ENCODE results near the gene LIPC. TPM values are rescaled to one million over a fixed set of nuclear protein-coding genes. Genes with fewer than 3 reads are reported as not detected.

The LIPC gene
- total and polyA plus RNA-seq, 9 of the 15 experiments (the other 6 are each of a cell fraction or from before 2014, with no cell fraction given) = 0.07 to 0.41 (median 0.11) TPM; not detected in 2

DNA sequence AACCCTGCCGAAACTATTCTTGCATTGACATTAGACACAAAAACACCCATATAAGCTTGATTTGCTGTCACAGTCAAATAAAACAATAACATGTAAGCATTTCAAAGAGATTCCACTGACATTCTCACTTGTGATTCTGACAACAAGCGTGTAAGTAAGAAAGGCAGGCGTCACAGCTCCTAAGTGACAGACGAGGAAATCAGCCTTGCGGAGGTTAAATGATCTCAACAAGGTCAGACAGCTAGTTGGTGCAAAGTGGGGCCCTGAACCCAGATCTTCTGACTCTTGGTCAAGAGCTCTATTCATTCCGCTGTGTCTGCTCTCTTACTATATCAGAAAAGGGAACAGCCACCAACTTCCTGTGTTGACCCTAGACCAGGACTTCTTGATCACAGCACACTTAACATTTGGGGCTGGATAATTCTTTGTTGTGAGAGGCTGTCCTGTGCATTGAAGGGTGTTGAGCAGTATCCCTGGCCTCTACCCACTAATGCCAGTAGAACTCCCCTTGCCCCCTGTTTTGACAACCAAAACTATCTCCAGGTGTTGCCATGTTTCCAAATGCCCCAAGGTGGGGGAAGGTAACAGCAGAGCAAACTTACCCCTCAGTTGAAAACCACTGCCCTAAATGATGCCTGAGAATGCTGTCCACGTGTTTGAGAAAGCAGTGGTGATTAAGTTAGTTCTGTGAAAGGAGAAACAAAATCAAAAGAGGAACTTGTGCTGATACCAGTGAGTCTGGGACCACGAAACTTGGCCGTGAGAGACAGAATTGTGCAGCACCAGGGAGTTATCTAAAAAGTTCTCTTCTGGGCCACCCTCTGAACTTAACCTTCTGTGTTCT is 86.1 kb downstream of the LIPC start (continued):
- TF ChIP-seq, protein P1, sequence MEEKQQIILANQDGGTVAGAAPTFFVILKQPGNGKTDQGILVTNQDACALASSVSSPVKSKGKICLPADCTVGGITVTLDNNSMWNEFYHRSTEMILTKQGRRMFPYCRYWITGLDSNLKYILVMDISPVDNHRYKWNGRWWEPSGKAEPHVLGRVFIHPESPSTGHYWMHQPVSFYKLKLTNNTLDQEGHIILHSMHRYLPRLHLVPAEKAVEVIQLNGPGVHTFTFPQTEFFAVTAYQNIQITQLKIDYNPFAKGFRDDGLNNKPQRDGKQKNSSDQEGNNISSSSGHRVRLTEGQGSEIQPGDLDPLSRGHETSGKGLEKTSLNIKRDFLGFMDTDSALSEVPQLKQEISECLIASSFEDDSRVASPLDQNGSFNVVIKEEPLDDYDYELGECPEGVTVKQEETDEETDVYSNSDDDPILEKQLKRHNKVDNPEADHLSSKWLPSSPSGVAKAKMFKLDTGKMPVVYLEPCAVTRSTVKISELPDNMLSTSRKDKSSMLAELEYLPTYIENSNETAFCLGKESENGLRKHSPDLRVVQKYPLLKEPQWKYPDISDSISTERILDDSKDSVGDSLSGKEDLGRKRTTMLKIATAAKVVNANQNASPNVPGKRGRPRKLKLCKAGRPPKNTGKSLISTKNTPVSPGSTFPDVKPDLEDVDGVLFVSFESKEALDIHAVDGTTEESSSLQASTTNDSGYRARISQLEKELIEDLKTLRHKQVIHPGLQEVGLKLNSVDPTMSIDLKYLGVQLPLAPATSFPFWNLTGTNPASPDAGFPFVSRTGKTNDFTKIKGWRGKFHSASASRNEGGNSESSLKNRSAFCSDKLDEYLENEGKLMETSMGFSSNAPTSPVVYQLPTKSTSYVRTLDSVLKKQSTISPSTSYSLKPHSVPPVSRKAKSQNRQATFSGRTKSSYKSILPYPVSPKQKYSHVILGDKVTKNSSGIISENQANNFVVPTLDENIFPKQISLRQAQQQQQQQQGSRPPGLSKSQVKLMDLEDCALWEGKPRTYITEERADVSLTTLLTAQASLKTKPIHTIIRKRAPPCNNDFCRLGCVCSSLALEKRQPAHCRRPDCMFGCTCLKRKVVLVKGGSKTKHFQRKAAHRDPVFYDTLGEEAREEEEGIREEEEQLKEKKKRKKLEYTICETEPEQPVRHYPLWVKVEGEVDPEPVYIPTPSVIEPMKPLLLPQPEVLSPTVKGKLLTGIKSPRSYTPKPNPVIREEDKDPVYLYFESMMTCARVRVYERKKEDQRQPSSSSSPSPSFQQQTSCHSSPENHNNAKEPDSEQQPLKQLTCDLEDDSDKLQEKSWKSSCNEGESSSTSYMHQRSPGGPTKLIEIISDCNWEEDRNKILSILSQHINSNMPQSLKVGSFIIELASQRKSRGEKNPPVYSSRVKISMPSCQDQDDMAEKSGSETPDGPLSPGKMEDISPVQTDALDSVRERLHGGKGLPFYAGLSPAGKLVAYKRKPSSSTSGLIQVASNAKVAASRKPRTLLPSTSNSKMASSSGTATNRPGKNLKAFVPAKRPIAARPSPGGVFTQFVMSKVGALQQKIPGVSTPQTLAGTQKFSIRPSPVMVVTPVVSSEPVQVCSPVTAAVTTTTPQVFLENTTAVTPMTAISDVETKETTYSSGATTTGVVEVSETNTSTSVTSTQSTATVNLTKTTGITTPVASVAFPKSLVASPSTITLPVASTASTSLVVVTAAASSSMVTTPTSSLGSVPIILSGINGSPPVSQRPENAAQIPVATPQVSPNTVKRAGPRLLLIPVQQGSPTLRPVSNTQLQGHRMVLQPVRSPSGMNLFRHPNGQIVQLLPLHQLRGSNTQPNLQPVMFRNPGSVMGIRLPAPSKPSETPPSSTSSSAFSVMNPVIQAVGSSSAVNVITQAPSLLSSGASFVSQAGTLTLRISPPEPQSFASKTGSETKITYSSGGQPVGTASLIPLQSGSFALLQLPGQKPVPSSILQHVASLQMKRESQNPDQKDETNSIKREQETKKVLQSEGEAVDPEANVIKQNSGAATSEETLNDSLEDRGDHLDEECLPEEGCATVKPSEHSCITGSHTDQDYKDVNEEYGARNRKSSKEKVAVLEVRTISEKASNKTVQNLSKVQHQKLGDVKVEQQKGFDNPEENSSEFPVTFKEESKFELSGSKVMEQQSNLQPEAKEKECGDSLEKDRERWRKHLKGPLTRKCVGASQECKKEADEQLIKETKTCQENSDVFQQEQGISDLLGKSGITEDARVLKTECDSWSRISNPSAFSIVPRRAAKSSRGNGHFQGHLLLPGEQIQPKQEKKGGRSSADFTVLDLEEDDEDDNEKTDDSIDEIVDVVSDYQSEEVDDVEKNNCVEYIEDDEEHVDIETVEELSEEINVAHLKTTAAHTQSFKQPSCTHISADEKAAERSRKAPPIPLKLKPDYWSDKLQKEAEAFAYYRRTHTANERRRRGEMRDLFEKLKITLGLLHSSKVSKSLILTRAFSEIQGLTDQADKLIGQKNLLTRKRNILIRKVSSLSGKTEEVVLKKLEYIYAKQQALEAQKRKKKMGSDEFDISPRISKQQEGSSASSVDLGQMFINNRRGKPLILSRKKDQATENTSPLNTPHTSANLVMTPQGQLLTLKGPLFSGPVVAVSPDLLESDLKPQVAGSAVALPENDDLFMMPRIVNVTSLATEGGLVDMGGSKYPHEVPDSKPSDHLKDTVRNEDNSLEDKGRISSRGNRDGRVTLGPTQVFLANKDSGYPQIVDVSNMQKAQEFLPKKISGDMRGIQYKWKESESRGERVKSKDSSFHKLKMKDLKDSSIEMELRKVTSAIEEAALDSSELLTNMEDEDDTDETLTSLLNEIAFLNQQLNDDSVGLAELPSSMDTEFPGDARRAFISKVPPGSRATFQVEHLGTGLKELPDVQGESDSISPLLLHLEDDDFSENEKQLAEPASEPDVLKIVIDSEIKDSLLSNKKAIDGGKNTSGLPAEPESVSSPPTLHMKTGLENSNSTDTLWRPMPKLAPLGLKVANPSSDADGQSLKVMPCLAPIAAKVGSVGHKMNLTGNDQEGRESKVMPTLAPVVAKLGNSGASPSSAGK (IDR thresholded peaks at IDR 0.05) = peak; percentile 58; the same call in 1 of the 2 replicates
- TF ChIP-seq TAF9B (IDR thresholded peaks at IDR 0.05; ENCODE audit: partially characterized antibody) = no peak
- TF ChIP-seq, protein P2, sequence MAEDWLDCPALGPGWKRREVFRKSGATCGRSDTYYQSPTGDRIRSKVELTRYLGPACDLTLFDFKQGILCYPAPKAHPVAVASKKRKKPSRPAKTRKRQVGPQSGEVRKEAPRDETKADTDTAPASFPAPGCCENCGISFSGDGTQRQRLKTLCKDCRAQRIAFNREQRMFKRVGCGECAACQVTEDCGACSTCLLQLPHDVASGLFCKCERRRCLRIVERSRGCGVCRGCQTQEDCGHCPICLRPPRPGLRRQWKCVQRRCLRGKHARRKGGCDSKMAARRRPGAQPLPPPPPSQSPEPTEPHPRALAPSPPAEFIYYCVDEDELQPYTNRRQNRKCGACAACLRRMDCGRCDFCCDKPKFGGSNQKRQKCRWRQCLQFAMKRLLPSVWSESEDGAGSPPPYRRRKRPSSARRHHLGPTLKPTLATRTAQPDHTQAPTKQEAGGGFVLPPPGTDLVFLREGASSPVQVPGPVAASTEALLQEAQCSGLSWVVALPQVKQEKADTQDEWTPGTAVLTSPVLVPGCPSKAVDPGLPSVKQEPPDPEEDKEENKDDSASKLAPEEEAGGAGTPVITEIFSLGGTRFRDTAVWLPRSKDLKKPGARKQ (CRISPR knock-in tag; IDR thresholded peaks at IDR 0.05) = no peak
- TF ChIP-seq, protein P3, sequence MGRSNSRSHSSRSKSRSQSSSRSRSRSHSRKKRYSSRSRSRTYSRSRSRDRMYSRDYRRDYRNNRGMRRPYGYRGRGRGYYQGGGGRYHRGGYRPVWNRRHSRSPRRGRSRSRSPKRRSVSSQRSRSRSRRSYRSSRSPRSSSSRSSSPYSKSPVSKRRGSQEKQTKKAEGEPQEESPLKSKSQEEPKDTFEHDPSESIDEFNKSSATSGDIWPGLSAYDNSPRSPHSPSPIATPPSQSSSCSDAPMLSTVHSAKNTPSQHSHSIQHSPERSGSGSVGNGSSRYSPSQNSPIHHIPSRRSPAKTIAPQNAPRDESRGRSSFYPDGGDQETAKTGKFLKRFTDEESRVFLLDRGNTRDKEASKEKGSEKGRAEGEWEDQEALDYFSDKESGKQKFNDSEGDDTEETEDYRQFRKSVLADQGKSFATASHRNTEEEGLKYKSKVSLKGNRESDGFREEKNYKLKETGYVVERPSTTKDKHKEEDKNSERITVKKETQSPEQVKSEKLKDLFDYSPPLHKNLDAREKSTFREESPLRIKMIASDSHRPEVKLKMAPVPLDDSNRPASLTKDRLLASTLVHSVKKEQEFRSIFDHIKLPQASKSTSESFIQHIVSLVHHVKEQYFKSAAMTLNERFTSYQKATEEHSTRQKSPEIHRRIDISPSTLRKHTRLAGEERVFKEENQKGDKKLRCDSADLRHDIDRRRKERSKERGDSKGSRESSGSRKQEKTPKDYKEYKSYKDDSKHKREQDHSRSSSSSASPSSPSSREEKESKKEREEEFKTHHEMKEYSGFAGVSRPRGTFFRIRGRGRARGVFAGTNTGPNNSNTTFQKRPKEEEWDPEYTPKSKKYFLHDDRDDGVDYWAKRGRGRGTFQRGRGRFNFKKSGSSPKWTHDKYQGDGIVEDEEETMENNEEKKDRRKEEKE (IDR thresholded peaks at IDR 0.05; ENCODE audit: borderline replicate concordance in 1 of 2, control insufficient read depth in 1 of 2, low read depth in 2 of 2, low read length in 1 of 2) = no peak
- TF ChIP-seq, protein P4, sequence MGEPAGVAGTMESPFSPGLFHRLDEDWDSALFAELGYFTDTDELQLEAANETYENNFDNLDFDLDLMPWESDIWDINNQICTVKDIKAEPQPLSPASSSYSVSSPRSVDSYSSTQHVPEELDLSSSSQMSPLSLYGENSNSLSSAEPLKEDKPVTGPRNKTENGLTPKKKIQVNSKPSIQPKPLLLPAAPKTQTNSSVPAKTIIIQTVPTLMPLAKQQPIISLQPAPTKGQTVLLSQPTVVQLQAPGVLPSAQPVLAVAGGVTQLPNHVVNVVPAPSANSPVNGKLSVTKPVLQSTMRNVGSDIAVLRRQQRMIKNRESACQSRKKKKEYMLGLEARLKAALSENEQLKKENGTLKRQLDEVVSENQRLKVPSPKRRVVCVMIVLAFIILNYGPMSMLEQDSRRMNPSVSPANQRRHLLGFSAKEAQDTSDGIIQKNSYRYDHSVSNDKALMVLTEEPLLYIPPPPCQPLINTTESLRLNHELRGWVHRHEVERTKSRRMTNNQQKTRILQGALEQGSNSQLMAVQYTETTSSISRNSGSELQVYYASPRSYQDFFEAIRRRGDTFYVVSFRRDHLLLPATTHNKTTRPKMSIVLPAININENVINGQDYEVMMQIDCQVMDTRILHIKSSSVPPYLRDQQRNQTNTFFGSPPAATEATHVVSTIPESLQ (CRISPR knock-in tag; IDR thresholded peaks at IDR 0.05) = 0 out of 2 replicates have a peak, but pooled peaks have one; percentile 55
